H1 (cell line): ENCODE data around the gene USB1. TPM values are rescaled to one million over a fixed set of nuclear protein-coding genes. Genes with fewer than 3 reads are reported as not detected.

Experiments
- polyA plus RNA-seq, 7 experiments: library from polyadenylated mRNA; depleted of rRNA in 3 of 7; stranded (reverse) in 5 of 7; unstranded in 2 of 7; fragments of >200 nt in 5 of 7; fragments of 200-250 nt in 2 of 7; gene quantifications; 1 replicate in 5 of 7; 2 replicates in 1 of 7; 4 replicates in 1 of 7; pipeline versions ENCODE4 v1.2.1 to v1.2.3, GENCODE V29; 2011 to 2013; ENCODE audit warnings: missing spikeins in 2 of 7, mixed read lengths in 2 of 7
- total RNA-seq: library from RNA; stranded (reverse); fragmentation: NEBNext Ultra II Directional; extraction: Animal tissue kit (Norgen Biotek cat#: 25700); gene quantifications from 2 replicates; pipeline ENCODE4 v1.2.1, GENCODE V29; 2021
- TF ChIP-seq, protein P1 (sequence below): fragments of 300-600 bp; sonication (generic); IDR thresholded peaks from 2 replicates; pipeline ENCODE4 v1.7.1; 2012; ENCODE audit warnings: low read length, moderate library complexity, mild to moderate bottlenecking, inconsistent platforms; ENCODE audit not compliant: insufficient replicate concordance

USB1 gene
- total and polyA plus RNA-seq, 2 of the 8 experiments (the other 6 are each of a cell fraction or from before 2014, with no cell fraction given) = 65.4 to 75.9 TPM

GRCh38 chr16:57999366-57999970, 1.7 kb upstream of the USB1 start (continued):
- TF ChIP-seq, protein P1, sequence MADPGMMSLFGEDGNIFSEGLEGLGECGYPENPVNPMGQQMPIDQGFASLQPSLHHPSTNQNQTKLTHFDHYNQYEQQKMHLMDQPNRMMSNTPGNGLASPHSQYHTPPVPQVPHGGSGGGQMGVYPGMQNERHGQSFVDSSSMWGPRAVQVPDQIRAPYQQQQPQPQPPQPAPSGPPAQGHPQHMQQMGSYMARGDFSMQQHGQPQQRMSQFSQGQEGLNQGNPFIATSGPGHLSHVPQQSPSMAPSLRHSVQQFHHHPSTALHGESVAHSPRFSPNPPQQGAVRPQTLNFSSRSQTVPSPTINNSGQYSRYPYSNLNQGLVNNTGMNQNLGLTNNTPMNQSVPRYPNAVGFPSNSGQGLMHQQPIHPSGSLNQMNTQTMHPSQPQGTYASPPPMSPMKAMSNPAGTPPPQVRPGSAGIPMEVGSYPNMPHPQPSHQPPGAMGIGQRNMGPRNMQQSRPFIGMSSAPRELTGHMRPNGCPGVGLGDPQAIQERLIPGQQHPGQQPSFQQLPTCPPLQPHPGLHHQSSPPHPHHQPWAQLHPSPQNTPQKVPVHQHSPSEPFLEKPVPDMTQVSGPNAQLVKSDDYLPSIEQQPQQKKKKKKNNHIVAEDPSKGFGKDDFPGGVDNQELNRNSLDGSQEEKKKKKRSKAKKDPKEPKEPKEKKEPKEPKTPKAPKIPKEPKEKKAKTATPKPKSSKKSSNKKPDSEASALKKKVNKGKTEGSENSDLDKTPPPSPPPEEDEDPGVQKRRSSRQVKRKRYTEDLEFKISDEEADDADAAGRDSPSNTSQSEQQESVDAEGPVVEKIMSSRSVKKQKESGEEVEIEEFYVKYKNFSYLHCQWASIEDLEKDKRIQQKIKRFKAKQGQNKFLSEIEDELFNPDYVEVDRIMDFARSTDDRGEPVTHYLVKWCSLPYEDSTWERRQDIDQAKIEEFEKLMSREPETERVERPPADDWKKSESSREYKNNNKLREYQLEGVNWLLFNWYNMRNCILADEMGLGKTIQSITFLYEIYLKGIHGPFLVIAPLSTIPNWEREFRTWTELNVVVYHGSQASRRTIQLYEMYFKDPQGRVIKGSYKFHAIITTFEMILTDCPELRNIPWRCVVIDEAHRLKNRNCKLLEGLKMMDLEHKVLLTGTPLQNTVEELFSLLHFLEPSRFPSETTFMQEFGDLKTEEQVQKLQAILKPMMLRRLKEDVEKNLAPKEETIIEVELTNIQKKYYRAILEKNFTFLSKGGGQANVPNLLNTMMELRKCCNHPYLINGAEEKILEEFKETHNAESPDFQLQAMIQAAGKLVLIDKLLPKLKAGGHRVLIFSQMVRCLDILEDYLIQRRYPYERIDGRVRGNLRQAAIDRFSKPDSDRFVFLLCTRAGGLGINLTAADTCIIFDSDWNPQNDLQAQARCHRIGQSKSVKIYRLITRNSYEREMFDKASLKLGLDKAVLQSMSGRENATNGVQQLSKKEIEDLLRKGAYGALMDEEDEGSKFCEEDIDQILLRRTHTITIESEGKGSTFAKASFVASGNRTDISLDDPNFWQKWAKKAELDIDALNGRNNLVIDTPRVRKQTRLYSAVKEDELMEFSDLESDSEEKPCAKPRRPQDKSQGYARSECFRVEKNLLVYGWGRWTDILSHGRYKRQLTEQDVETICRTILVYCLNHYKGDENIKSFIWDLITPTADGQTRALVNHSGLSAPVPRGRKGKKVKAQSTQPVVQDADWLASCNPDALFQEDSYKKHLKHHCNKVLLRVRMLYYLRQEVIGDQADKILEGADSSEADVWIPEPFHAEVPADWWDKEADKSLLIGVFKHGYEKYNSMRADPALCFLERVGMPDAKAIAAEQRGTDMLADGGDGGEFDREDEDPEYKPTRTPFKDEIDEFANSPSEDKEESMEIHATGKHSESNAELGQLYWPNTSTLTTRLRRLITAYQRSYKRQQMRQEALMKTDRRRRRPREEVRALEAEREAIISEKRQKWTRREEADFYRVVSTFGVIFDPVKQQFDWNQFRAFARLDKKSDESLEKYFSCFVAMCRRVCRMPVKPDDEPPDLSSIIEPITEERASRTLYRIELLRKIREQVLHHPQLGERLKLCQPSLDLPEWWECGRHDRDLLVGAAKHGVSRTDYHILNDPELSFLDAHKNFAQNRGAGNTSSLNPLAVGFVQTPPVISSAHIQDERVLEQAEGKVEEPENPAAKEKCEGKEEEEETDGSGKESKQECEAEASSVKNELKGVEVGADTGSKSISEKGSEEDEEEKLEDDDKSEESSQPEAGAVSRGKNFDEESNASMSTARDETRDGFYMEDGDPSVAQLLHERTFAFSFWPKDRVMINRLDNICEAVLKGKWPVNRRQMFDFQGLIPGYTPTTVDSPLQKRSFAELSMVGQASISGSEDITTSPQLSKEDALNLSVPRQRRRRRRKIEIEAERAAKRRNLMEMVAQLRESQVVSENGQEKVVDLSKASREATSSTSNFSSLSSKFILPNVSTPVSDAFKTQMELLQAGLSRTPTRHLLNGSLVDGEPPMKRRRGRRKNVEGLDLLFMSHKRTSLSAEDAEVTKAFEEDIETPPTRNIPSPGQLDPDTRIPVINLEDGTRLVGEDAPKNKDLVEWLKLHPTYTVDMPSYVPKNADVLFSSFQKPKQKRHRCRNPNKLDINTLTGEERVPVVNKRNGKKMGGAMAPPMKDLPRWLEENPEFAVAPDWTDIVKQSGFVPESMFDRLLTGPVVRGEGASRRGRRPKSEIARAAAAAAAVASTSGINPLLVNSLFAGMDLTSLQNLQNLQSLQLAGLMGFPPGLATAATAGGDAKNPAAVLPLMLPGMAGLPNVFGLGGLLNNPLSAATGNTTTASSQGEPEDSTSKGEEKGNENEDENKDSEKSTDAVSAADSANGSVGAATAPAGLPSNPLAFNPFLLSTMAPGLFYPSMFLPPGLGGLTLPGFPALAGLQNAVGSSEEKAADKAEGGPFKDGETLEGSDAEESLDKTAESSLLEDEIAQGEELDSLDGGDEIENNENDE = no peak
